NB4 (cell line): ENCODE data around the gene CORO2A.

ENCODE experiments used
- CTCF ChIP-seq: IDR thresholded peaks from one replicate; pipeline ENCODE4 v1.5.1; 2012; ENCODE audit warnings: low read depth, low read length
- POLR2A ChIP-seq: IDR thresholded peaks from 2 replicates; pipeline ENCODE4 v1.6.1; 2011; ENCODE audit warnings: mild to moderate bottlenecking; ENCODE audit not compliant: insufficient read length; ENCODE audit errors: extremely low read depth
- TF ChIP-seq, protein P1 (sequence below): IDR thresholded peaks from 2 replicates; pipeline ENCODE4 v1.6.1; 2011; ENCODE audit warnings: low read depth, low read length

DNA sequence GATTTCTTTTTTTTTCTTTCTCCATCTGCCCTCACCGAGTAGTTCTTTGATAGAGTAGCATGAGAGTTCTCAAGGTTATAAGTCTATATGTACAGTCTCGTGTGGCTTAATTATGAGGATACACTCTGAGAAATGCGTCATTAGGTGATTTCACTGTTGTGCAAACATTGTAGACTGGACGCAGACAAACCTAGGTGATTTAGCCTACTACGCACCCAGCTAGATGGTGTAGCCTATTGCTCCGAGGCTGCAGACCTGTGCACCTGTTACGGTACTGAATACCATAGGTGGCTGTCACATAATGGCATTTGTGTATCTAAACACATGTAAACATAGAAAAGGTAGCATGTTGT lies 26.9 kb upstream of the CORO2A start:
- TF ChIP-seq CTCF (no peak), POLR2A (no peak)
- TF ChIP-seq, protein P1, sequence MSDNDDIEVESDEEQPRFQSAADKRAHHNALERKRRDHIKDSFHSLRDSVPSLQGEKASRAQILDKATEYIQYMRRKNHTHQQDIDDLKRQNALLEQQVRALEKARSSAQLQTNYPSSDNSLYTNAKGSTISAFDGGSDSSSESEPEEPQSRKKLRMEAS = no peak
